K562 (cell line): ENCODE data around the gene BMI1. TPM values are rescaled to one million over a fixed set of nuclear protein-coding genes. Genes with fewer than 3 reads are reported as not detected.
A peak's percentile ranks its signal among the peaks of the same experiment; 100 is the strongest.

Experiments used
- ATAC-seq: fragments of 200-7000 bp; cut with Tn5 transposase; 3 replicates; pipeline ENCODE4 v1.9.1; 2020; ENCODE audit warnings: moderate library complexity
- BruUV-seq: library from RNA; stranded (reverse); fragments of 400-500 nt; replicated peaks from 2 replicates; lab custom pipeline; 2021; lab: Mats Ljungman, UMichigan
- CTCF ChIA-PET: fragments of 300-600 bp; formaldehyde crosslinking; extraction: SDS; loops from one replicate; lab custom pipeline; 2021; ENCODE audit warnings: low intra/inter-chr PET ratio; lab: Yijun Ruan, JAX
- POLR2A ChIA-PET: fragments of 300-600, 350-650 bp; sonication (Branson Sonifier 250); formaldehyde crosslinking; extraction: SDS; loops from one replicate; lab custom pipeline; 2021; ENCODE audit warnings: antibody characterized with exemption, inconsistent platforms; lab: Yijun Ruan, JAX
- DNase-seq, 4 experiments: peaks; one replicate each; pipeline versions ENCODE4 v3.0.0 to v3.0.0-alpha.2; 2011 to 2018; ENCODE audit warnings: low spot score in 3 of 4, mixed read lengths in 3 of 4; ENCODE audit errors: extremely low read depth in 1 of 4
- FAIRE-seq: peaks from 2 replicates; lab custom pipeline; 2011; peaks lifted over from hg19 to GRCh38; lab: Jason Lieb, UNC
- H2AFZ ChIP-seq: 2 replicates; pipeline ENCODE4 v1.6.0; 2011; ENCODE audit warnings: low read depth, low read length, control low read depth, inconsistent platforms
- H3K27ac ChIP-seq: fragments of 200-600 bp; 3 replicates; pipeline ENCODE4 v1.8.0; 2011; ENCODE audit warnings: low read depth, mild to moderate bottlenecking, control low read depth, inconsistent platforms, low read length, moderate library complexity, mixed read lengths; ENCODE audit errors: extremely low read depth
- H3K27me3 ChIP-seq, 2 experiments: fragments of 300-600 bp in 1 of 2; 2 replicates in 1 of 2; 3 replicates in 1 of 2; pipeline versions ENCODE4 v1.6.0 to v1.8.0; 2011; ENCODE audit warnings: inconsistent platforms in 2 of 2, low read length in 2 of 2, mild to moderate bottlenecking in 1 of 2, mixed read lengths in 1 of 2, moderate library complexity in 1 of 2; ENCODE audit not compliant: control insufficient read depth in 2 of 2, insufficient read depth in 2 of 2
- H3K36me3 ChIP-seq: fragments of 300-600 bp; 3 replicates; pipeline ENCODE4 v1.8.0; 2011; ENCODE audit warnings: mild to moderate bottlenecking, low read length, inconsistent platforms; ENCODE audit not compliant: control insufficient read depth, insufficient read depth
- H3K4me1 ChIP-seq, 2 experiments: fragments of 200-600 bp in 1 of 2; replicated peaks in 1 of 2; 2 replicates in 1 of 2; 3 replicates in 1 of 2; pipeline versions ENCODE4 v1.5.1 to v1.8.0; 2011; ENCODE audit warnings: inconsistent platforms in 2 of 2, low read length in 2 of 2, mild to moderate bottlenecking in 1 of 2, mixed read lengths in 1 of 2, moderate library complexity in 1 of 2; ENCODE audit not compliant: control insufficient read depth in 2 of 2, insufficient read depth in 2 of 2
- H3K4me2 ChIP-seq: 2 replicates; pipeline ENCODE4 v1.6.1; 2011; ENCODE audit warnings: low read length, control low read depth, inconsistent platforms, mixed read lengths; ENCODE audit not compliant: insufficient read depth
- H3K4me3 ChIP-seq: fragments of 200-600 bp; sonication (generic), shearing (Covaris generic); 2 replicates; pipeline ENCODE4 v1.5.1; 2016; ENCODE audit warnings: control low read depth, inconsistent platforms
- H3K79me2 ChIP-seq: fragments of 200-600 bp; 3 replicates; pipeline ENCODE4 v1.8.0; 2011; ENCODE audit warnings: low read length, inconsistent platforms; ENCODE audit not compliant: control insufficient read depth, insufficient read depth
- H3K9ac ChIP-seq, 2 experiments: 2 replicates each; pipeline versions ENCODE4 v1.6.0 to v1.6.1; 2011; ENCODE audit warnings: low read depth in 2 of 2, low read length in 2 of 2, control low read depth in 1 of 2, inconsistent platforms in 1 of 2, mild to moderate bottlenecking in 1 of 2, mixed read lengths in 1 of 2; ENCODE audit not compliant: insufficient read depth in 1 of 2
- H3K9me1 ChIP-seq: one replicate; pipeline ENCODE4 v1.6.0; 2011; ENCODE audit warnings: inconsistent platforms, mild to moderate bottlenecking, low read length, moderate library complexity; ENCODE audit not compliant: control insufficient read depth, insufficient read depth
- H3K9me3 ChIP-seq: replicated peaks from 2 replicates; pipeline ENCODE4 v1.5.1; 2011; ENCODE audit warnings: low read depth, low read length, inconsistent platforms; ENCODE audit not compliant: control insufficient read depth, insufficient read depth
- H4K20me1 ChIP-seq: replicated peaks from 2 replicates; pipeline ENCODE4 v1.6.1; 2011; ENCODE audit warnings: low read length, inconsistent platforms, mixed read lengths; ENCODE audit not compliant: control insufficient read depth, insufficient read depth
- BDP1 ChIP-seq: IDR thresholded peaks from 3 replicates; pipeline ENCODE4 v1.6.1; 2011; ENCODE audit not compliant: insufficient read length, insufficient read depth
- CBX1 ChIP-seq: sonication (generic); IDR thresholded peaks from 2 replicates; pipeline ENCODE4 v1.6.1; 2016; ENCODE audit warnings: antibody characterized with exemption, low read depth, mild to moderate bottlenecking
- CTBP1 ChIP-seq: fragments of 450-650 bp; IDR thresholded peaks from 2 replicates; pipeline ENCODE4 v1.6.1; 2016; ENCODE audit warnings: borderline replicate concordance
- EGR1 ChIP-seq: fragments of 450-650 bp; conservative IDR thresholded peaks from 2 replicates; pipeline ENCODE4 v1.6.1; 2017; ENCODE audit warnings: mild to moderate bottlenecking
- ETV1 ChIP-seq: fragments of 450-650 bp; conservative IDR thresholded peaks from 2 replicates; pipeline ENCODE4 v1.6.1; 2016; ENCODE audit warnings: missing genetic modification characterization, control low read depth, low read depth, missing compliant biosample characterization
- KLF10 ChIP-seq: fragments of 250-450 bp; sonication (Bioruptor Pico); IDR thresholded peaks from 2 replicates; pipeline ENCODE4 v1.6.1; 2021; ENCODE audit warnings: matching md5 sums
- MAFF ChIP-seq: IDR thresholded peaks from 2 replicates; pipeline ENCODE4 v1.6.1; 2012; ENCODE audit warnings: low read length, improper control_type of control experiment
- PTRF ChIP-seq: fragments of 450-650 bp; IDR thresholded peaks from 2 replicates; pipeline ENCODE4 v1.6.1; 2016; ENCODE audit warnings: mild to moderate bottlenecking, missing genetic modification characterization, missing compliant biosample characterization
- SIN3A ChIP-seq, 2 experiments: fragments of 150-350 bp in 1 of 2; IDR thresholded peaks; 2 replicates each; pipeline ENCODE4 v1.6.1; 2011 to 2016; ENCODE audit warnings: borderline replicate concordance in 2 of 2, low read depth in 2 of 2, low read length in 2 of 2, mild to moderate bottlenecking in 2 of 2, moderate library complexity in 2 of 2; ENCODE audit not compliant: control insufficient read depth in 1 of 2
- SMARCA4 ChIP-seq: fragments of 450-650 bp; IDR thresholded peaks from 2 replicates; pipeline ENCODE4 v1.6.1; 2016
- TSC22D4 ChIP-seq: fragments of 450-650 bp; IDR thresholded peaks from 2 replicates; pipeline ENCODE4 v1.6.1; 2016; ENCODE audit warnings: missing genetic modification characterization, missing biosample characterization, control low read depth
- ZNF780A ChIP-seq: fragments of 250-450 bp; sonication (Bioruptor Pico); IDR thresholded peaks from 2 replicates; pipeline ENCODE4 v1.5.0; 2021; ENCODE audit warnings: mild to moderate bottlenecking
- whole genome bisulfite sequencing: fragments of 100-300 bp; shearing (Covaris generic); methylation state at CpG from one replicate; pipeline ENCODE4 v1.1.6; 2016; ENCODE audit warnings: low coverage, mixed read lengths; ENCODE audit not compliant: insufficient coverage; ENCODE audit errors: missing lambda C conversion rate; 5-methylcytosine and 5-hydroxymethylcytosine counted together
- in situ Hi-C: fragments of 300-500 bp; cut with MboI; formaldehyde crosslinking; loops from 4 replicates; pipeline ENCODE4 v1.15.0; 2018; ENCODE audit warnings: inconsistent platforms, mixed read lengths
- intact Hi-C: fragments of 100-400 bp; cut with micrococcal nuclease; formaldehyde crosslinking; loops from 2 replicates; pipeline ENCODE4 v1.14.2; 2022
- polyA plus RNA-seq, 8 experiments: library from polyadenylated mRNA; depleted of rRNA in 4 of 8; stranded (reverse) in 5 of 8; unstranded in 3 of 8; fragments of >200 nt; fragmentation: Nextera tagmentation in 2 of 8; fragmentation: Illumina TruSeq in 1 of 8; extraction: Ambion mirVana in 2 of 8; extraction: Trizol in 1 of 8; gene quantifications; 2 replicates each; pipeline versions ENCODE4 v1.2.1 to v1.2.3, GENCODE V29; 2011 to 2014; ENCODE audit warnings: inconsistent platforms in 1 of 8, missing spikeins in 1 of 8
- total RNA-seq, 7 experiments: library from RNA; depleted of rRNA in 6 of 7; stranded (reverse); fragments of >200 nt in 6 of 7; fragmentation: Illumina TruSeq in 2 of 7; extraction: Trizol in 2 of 7; gene quantifications; 2 replicates each; pipeline versions ENCODE4 v1.2.1 to v1.2.3, GENCODE V29; 2011 to 2021; ENCODE audit warnings: low replicate concordance in 1 of 7
- TF ChIP-seq, protein P1 (sequence below): IDR thresholded peaks from 2 replicates; pipeline ENCODE4 v1.6.1; 2014; ENCODE audit warnings: antibody characterized with exemption
- TF ChIP-seq, protein P2 (sequence below), 2 experiments: fragments of 450-650 bp; IDR thresholded peaks; 2 replicates each; pipeline ENCODE4 v1.6.1; 2018; ENCODE audit warnings: mild to moderate bottlenecking in 2 of 2, low read depth in 1 of 2; ENCODE audit not compliant: partially characterized antibody in 2 of 2
- TF ChIP-seq, protein P3 (sequence below): IDR thresholded peaks from 2 replicates; pipeline ENCODE4 v1.6.1; 2011; ENCODE audit not compliant: insufficient read length; ENCODE audit errors: extremely low read depth
- TF ChIP-seq, protein P4 (sequence below): fragments of 200-800 bp; sonication (Bioruptor generic); IDR thresholded peaks from 2 replicates; pipeline ENCODE4 v1.6.1; 2017; ENCODE audit warnings: missing genetic modification characterization, missing compliant biosample characterization

Gene BMI1
- total and polyA plus RNA-seq, 9 of the 15 experiments (the other 6 are each of a cell fraction or from before 2014, with no cell fraction given): 21.4 to 103 (median 70.8) TPM

DNA sequence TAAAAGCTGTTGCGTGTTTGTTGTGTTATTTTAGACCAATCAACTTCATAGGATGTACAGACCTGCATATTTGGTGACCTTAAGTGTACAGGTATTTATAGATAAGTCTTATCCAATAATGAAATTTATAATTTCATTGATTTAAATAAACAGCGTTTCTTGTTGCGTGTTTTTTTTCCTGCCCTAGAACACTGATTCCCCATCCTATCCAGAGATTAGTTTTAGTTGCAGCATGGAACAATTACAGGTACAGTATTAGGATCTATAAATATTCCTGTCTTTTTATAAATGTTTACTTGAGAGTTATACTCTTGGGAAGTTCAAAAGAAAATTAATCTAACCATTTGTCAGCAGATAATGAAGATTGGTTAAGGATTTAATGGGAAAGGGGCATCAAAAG lies 2.1 kb upstream of the BMI1 start:
- DNase-seq: no peak
- Histone ChIP-seq H3K4me3 (peak overlapping the region; percentile 77; the same call in 1 of the 2 replicates), H2AFZ (no peak overlapping the region), H3K27ac (peak overlapping the region; percentile 95; the same call in 2 of the 3 replicates), H3K9me3 (no peaks in the 10 kb centered on the region), H4K20me1 (no peaks in the 10 kb centered on the region), H3K4me2 (peak overlapping the region; percentile 47), H3K27me3 (peaks cover 6 to 7% of the 10 kb centered on the region in 2 experiments; a peak in 3 of 5 replicates), H3K4me1 (peaks cover 11 to 15% of the 10 kb centered on the region in 2 experiments; a peak in 3 of 5 replicates), H3K36me3 (no peaks in the 10 kb centered on the region; the same call in 2 of the 3 replicates), H3K79me2 (peaks cover 73% of the 10 kb centered on the region), H3K9me1 (no peaks in the 10 kb centered on the region), H3K9ac (peak overlapping the region in 1 of 2 experiments; percentile 84; a peak in 3 of 4 replicates)
- 11% methylated on average over 3 of the region's 3 CpGs for WGBS
- ChIA-PET CTCF (no interaction called here), POLR2A (interaction anchor here (0.7 to 1.0 kb wide), 3 partner anchors 21 to 315 kb away, joined by 3 read pairs; partner anchors contain the start of gene DNAJC1)
- FAIRE-seq: no peak
- intact Hi-C loops (loop anchor here (2.0 to 10.0 kb wide), 3 partner anchors 326 to 791 kb away; partner anchors contain the start of gene SKIDA1), in situ Hi-C loops (no loop called here)
- no TSS peak for BruUV-seq
- ATAC-seq: no peak
- TF ChIP-seq, protein P1, sequence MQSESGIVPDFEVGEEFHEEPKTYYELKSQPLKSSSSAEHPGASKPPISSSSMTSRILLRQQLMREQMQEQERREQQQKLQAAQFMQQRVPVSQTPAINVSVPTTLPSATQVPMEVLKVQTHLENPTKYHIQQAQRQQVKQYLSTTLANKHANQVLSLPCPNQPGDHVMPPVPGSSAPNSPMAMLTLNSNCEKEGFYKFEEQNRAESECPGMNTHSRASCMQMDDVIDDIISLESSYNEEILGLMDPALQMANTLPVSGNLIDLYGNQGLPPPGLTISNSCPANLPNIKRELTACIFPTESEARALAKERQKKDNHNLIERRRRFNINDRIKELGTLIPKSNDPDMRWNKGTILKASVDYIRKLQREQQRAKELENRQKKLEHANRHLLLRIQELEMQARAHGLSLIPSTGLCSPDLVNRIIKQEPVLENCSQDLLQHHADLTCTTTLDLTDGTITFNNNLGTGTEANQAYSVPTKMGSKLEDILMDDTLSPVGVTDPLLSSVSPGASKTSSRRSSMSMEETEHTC: no peak
- TF ChIP-seq BDP1: no peak
- TF ChIP-seq KLF10 (CRISPR knock-in tag): no peak
- TF ChIP-seq TSC22D4 (tag): no peak
- no peak for TF ChIP-seq CBX1
- TF ChIP-seq, protein P2, sequence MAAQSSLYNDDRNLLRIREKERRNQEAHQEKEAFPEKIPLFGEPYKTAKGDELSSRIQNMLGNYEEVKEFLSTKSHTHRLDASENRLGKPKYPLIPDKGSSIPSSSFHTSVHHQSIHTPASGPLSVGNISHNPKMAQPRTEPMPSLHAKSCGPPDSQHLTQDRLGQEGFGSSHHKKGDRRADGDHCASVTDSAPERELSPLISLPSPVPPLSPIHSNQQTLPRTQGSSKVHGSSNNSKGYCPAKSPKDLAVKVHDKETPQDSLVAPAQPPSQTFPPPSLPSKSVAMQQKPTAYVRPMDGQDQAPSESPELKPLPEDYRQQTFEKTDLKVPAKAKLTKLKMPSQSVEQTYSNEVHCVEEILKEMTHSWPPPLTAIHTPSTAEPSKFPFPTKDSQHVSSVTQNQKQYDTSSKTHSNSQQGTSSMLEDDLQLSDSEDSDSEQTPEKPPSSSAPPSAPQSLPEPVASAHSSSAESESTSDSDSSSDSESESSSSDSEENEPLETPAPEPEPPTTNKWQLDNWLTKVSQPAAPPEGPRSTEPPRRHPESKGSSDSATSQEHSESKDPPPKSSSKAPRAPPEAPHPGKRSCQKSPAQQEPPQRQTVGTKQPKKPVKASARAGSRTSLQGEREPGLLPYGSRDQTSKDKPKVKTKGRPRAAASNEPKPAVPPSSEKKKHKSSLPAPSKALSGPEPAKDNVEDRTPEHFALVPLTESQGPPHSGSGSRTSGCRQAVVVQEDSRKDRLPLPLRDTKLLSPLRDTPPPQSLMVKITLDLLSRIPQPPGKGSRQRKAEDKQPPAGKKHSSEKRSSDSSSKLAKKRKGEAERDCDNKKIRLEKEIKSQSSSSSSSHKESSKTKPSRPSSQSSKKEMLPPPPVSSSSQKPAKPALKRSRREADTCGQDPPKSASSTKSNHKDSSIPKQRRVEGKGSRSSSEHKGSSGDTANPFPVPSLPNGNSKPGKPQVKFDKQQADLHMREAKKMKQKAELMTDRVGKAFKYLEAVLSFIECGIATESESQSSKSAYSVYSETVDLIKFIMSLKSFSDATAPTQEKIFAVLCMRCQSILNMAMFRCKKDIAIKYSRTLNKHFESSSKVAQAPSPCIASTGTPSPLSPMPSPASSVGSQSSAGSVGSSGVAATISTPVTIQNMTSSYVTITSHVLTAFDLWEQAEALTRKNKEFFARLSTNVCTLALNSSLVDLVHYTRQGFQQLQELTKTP (IDR thresholded peaks at IDR 0.05; ENCODE audit: low read depth in 1 of 2, partially characterized antibody in 2 of 2): peak in 1 of 2 experiments; percentile 4
- no peak for TF ChIP-seq PTRF (tag)
- no peak for TF ChIP-seq ETV1 (tag)
- TF ChIP-seq SMARCA4: 0 out of 2 replicates have a peak, but pooled peaks have one; percentile 10
- TF ChIP-seq, protein P3, sequence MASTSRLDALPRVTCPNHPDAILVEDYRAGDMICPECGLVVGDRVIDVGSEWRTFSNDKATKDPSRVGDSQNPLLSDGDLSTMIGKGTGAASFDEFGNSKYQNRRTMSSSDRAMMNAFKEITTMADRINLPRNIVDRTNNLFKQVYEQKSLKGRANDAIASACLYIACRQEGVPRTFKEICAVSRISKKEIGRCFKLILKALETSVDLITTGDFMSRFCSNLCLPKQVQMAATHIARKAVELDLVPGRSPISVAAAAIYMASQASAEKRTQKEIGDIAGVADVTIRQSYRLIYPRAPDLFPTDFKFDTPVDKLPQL: no peak
- TF ChIP-seq, protein P4, sequence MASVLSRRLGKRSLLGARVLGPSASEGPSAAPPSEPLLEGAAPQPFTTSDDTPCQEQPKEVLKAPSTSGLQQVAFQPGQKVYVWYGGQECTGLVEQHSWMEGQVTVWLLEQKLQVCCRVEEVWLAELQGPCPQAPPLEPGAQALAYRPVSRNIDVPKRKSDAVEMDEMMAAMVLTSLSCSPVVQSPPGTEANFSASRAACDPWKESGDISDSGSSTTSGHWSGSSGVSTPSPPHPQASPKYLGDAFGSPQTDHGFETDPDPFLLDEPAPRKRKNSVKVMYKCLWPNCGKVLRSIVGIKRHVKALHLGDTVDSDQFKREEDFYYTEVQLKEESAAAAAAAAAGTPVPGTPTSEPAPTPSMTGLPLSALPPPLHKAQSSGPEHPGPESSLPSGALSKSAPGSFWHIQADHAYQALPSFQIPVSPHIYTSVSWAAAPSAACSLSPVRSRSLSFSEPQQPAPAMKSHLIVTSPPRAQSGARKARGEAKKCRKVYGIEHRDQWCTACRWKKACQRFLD (CRISPR knock-in tag): no peak
- TF ChIP-seq ZNF780A: no peak
- TF ChIP-seq MAFF: no peak
- no peak for TF ChIP-seq SIN3A (IDR thresholded peaks at IDR 0.05; ENCODE audit: borderline replicate concordance in 2 of 2, control insufficient read depth in 1 of 2, low read depth in 2 of 2, low read length in 2 of 2)
- TF ChIP-seq CTBP1: no peak
- no peak for TF ChIP-seq EGR1
